PFSK-1 (cell line): ENCODE measurements around the gene NDST1.

Experiments
- REST ChIP-seq, 2 experiments: IDR thresholded peaks; 2 replicates each; pipeline versions ENCODE4 v1.6.1 to v1.8.0; 2011 to 2012; ENCODE audit warnings: low read depth in 2 of 2, low read length in 2 of 2, control low read depth in 1 of 2, inconsistent platforms in 1 of 2, mild to moderate bottlenecking in 1 of 2, moderate library complexity in 1 of 2; ENCODE audit not compliant: insufficient read depth in 1 of 2

NDST1 gene

DNA sequence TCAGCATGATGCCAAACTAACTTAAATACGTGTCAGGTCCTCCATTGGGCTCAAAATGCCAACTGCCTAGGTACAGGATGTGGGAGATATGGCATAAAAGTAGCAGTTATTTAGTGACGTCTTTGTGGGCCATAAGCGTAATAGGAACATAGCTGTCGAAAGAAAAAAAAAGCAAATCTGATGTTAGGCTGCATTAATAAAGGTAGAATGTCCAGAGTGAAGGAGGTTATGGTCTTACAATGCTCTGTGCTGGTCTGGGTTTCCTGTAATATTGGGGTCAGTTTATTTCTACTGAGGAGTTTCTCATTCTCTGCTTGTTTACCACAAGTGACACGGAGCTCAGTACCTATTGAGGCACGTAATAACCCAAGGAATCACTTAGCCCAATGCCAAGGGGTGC, 99.2 kb downstream of the NDST1 start:
- TF ChIP-seq REST (IDR thresholded peaks at IDR 0.05; ENCODE audit: insufficient read depth in 1 of 2, low read depth in 2 of 2, low read length in 2 of 2), result no peak
